GM18499 (cell line): ENCODE data around the gene RTN4RL1.

ENCODE experiments used
- ATAC-seq: cut with Tn5 transposase; IDR thresholded peaks from one replicate; pipeline ENCODE4 v1.9.1; 2021; ENCODE audit warnings: moderate number of reproducible peaks; ENCODE audit not compliant: insufficient read depth, unreplicated experiment

Gene RTN4RL1

DNA sequence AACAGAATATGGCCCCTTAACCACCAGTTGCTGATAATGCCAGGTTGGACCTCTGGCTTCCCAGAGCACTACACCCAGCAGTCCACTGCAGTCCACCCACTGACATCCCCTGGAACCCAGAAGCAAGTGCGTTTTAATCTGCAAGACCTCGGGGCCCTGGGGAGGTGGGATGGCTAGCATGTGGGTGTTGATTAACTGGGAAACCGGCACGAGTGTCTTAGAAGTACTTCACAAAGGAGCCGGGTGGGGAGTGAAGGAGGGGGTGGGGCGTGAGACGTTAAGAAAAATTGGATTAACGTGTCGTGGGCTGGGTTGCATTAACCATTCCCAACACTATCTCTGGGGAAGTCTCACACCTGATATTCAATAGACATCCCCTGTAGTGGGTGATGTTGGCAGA is 23.7 kb upstream of the RTN4RL1 start:
- no peak for ATAC-seq

- ATAC-seq, result no peak
Observed at GRCh38 chr17:2047590-2047989, 22.5 kb upstream of the RTN4RL1 start.

GRCh38 chr17:2044263-2044894 is 19.2 kb upstream of the RTN4RL1 start:
- ATAC-seq, result no peak

DNA sequence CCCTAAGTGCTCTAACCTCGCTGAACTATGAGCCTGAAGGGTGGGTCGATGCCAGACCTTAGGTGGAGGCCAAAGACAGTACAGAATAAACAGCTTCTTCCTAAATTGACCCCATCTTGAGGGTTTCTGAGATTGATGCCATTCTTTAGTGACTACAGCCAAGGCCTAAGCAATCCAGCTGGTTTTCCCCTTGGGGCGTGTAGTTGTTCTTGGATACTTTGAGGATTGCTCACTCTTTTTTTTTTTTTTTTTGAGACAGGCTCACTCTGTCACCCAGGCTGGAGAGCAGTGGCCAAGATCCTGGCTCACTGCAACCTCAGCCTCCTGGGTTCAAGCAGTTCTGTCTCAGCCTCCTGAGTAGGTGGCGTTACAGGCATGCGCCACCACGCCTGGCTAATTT is 18.7 kb upstream of the RTN4RL1 start:
- no peak for ATAC-seq

DNA sequence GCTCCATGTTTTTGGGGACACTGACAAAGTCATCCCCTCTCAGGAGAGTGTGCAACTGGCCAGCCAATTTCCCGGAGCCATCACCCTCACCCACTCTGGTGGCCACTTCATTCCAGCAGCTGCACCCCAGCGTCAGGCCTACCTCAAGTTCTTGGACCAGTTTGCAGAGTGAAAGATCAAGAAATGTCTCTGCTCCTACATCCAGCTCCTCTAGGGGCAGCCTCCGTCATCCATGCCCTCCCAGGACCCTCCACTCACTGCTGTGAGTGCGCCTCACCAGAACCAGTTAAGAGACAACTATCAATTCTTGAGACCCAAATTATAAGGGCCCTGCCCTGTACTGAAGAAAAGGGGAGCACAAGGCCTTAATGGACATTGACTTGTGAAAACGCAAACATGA is 17.8 kb upstream of the RTN4RL1 start:
- ATAC-seq, result no peak

DNA sequence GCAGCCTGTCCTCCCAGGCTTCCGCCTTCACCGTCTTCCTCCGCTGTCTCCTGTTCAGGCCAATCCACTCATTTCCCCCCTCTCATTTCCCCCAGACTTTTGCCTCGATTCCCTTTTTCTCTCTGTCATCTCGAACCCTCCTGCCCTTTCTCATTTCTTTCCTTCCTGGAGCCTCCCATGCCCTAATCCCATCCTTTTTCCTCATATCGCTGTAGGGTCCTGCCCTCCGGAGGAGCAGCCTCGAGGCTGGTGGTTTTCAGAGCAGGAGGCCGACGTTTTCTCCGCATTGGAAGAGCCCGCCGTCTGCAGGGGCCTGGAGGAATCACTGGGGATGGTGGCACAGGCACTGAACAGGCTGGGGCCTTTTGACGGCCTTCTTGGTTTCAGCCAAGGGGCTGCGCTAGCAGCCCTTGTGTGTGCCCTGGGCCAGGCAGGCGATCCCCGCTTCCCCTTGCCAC is 17.3 kb upstream of the RTN4RL1 start:
- no peak for ATAC-seq

- ATAC-seq, result peak; percentile 65
Observed at GRCh38 chr17:2041561-2042389, 16.6 kb upstream of the RTN4RL1 start, which contains the start of gene OVCA2. OVCA2 (plus strand) TSS chr17:2042022; CDS start chr17:2042048, 26 bp downstream.

GRCh38 chr17:2040942-2041560 is 15.9 kb upstream of the RTN4RL1 start:
- no peak for ATAC-seq

DNA sequence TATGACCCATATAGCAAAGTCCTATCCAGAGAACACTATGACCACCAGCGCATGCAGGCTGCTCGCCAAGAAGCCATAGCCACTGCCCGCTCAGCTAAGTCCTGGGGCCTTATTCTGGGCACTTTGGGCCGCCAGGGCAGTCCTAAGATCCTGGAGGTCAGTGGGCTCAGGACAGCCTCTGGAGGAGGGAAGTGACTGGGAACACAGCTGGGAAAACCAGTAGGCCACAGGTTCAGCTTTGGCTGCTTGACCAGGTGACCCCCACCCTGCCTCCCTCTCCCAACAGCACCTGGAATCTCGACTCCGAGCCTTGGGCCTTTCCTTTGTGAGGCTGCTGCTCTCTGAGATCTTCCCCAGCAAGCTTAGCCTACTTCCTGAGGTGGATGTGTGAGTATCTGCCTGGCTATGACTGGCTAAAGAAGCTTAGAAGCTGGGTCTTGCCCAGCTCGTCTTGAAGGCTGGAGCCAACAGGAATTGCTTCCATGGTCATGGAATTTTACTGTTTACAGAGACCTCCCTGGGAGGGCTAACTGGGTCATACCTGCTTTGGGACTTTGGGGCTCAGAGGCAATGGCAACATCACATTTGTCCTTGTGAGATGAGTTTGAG is 15.2 kb upstream of the RTN4RL1 start:
- no peak for ATAC-seq

GRCh38 chr17:2037155-2037554 is 12.0 kb upstream of the RTN4RL1 start:
- ATAC-seq, result no peak

- no peak for ATAC-seq
Observed at GRCh38 chr17:2035541-2036488, 10.7 kb upstream of the RTN4RL1 start.

DNA sequence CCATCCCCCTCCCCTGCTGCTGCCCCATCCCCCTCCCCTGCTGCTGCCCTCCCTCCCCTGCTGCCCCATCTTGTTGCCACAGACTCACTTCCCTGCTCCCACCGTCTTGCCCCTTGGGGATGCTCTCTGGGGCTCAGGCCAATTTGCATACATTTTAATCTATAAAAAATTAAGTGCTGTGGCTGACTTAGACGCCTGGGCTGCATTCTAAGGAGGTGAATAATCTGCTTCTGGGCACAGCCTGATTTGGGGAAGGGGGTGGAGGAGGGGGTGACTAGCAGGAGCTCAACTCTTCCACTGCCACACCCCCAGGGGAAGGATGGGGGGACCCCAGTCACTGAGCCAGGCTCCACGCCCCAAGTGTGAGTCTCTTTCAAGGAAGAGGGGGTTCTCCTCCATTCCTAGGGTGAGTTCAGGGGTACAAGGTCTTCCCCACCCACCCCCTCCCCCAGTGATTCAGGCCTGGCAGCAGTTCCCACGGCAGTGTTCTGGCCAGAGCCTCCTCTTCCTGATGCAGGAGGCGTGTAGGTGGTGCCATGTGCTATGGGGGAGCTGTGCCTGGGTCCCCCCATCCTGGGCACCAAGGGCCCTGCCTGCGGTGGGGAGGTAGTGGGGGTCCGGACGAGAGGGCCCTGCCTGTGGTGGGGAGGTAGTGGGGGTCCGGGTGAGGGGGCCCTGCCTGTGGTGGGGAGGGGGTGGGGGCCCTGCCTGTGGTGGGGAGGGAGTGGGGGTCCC is 9.8 kb upstream of the RTN4RL1 start:
- no peak for ATAC-seq

DNA sequence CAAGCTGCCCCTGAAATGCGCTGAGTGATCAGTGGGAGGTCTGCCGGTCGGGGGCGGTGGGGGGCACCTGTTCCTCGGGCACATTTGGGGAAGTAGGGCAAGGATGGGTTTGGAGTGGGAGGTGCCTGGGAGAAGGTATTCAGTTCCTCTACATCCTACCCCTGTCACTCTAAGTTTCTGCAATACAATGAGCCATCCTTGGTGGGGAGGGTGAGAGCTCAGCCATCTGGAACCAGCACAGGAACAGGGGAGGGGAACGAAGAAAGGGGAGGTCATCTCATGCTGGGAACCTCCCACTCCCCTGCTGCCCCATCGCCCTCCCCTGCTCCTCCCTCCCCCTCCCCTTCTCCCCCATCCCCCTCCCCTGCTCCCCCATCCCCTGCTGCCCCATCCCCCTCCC is 9.0 kb upstream of the RTN4RL1 start:
- no peak for ATAC-seq

GRCh38 chr17:2033153-2033552 is 8.0 kb upstream of the RTN4RL1 start:
- no peak for ATAC-seq

DNA sequence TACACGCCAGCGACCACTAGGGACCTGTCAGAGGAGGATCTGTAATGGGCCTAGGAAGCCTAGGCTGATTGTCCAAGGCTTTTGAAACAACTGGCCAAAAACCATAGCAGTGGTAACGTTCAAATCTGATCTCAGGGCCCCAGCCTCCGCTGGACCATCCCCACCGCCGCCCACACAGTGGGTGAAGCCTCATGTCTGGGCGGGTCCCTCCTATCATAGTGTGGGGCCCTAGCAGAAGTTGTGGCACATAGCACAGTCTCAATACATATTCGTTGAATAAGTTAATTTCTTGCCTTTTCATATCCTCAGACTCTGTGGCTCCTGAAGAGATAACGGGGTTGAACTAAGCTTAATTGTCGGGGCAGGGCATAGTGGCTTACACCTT is 5.6 kb upstream of the RTN4RL1 start:
- no peak for ATAC-seq

GRCh38 chr17:2029911-2030778 is 5.0 kb upstream of the RTN4RL1 start, which contains the start of gene DPH1:
DPH1 (plus strand) TSS chr17:2030153; CDS start chr17:2030170, 17 bp downstream.
- ATAC-seq, result peak; percentile 52

GRCh38 chr17:2028737-2029136 is 3.6 kb upstream of the RTN4RL1 start:
- ATAC-seq, result no peak

- no peak for ATAC-seq
Observed at GRCh38 chr17:2028234-2028614, 3.1 kb upstream of the RTN4RL1 start.
